Measurements from ENCODE around the gene GPR45.

GPR45 gene

DNA sequence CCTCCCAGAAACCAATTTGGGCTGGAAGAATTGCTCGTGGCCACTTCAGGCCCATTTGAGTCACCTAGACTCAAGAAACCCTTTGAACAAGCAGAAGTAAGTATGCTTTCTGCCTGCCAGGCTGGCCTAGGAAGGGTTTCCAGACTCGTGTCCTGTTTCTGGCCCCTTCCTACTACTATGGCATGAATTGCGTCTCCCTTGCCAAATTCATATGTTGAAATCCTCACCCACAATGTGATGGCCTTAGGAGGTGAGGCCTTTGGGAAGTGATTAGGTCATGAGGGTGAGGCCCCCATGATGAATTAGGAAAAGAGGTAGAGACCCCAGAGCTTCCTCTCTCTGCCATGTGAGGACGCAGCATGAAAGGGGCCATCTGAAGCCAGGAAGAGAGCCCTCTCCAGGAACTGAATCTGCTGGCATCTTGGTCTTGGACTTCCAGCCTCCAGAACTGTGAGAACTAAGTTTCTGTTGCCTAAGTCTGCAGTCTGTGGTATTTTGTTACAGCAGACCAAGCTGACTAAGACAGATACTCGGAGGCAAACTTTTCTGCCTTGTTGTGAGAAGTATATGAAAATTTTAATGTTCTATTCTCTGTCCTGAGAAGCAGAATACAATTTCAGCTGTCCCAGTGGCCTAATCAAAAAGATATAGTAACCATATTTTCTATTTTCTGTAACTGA is 13.1 kb downstream of the GPR45 start:
- no peak for DNase-seq

GRCh38 chr2:105255979-105256378 is 14.4 kb downstream of the GPR45 start:
- DNase-seq, result no peak

DNA sequence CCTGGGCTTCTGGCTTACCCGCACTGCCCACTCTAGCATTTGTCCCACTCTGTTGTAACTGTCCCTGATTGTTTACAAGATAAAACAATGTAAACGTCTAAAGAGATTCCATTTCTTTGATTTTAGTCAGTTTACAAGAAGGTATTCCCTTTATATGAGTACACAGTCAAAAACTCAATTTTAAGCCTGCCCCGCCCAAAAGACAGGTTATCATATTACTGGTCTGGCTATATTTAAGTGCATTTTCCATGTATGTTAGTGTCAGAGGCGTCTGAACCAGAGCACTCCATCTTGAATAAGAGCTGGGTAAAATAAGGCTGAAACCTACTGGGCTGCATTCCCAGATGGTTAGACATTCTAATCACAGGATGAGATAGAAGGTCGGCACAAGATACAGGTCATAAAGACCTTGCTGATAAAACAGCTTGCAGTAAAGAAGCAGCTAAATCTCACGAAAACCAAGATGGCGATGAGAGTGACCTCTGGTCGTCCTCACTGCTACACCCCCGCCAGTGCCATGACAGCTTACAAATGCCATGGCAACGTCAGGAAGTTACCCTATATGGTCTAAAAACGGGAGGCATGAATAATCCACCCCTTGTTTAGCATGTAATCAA is 15.0 kb downstream of the GPR45 start:
- DNase-seq, result no peak

- no peak for DNase-seq
Observed at GRCh38 chr2:105257981-105258380, 16.4 kb downstream of the GPR45 start.

DNA sequence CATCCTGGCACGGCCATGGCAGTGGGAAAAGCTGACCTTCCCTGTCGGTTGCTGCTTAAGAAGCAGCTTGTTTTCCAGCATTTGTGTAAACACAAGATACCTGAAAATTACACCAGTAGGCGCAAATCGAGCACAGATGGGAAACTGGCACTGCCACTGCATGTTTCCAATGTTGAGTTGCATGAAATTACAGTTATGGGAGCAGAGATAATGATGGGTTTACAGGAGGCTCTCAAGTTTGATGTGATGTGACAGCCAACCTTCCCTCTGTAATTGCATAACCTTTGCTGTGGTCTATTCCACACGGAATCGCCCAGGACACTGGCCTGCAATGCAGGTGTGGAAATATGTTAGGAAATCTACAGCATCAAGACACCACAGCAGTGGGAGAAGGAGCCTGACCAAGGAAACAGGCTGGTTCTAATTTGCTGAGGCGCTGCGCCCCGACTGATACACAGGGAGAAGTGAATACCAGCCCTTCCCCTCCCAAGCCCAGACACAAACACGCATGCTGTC is 17.4 kb downstream of the GPR45 start:
- no peak for DNase-seq

- DNase-seq, result no peak
Observed at GRCh38 chr2:105261061-105261460, 19.5 kb downstream of the GPR45 start.

- DNase-seq, result no peak
Observed at GRCh38 chr2:105262651-105263091, 21.1 kb downstream of the GPR45 start.

- no peak for DNase-seq
Observed at GRCh38 chr2:105269426-105269825, 27.9 kb downstream of the GPR45 start.

DNA sequence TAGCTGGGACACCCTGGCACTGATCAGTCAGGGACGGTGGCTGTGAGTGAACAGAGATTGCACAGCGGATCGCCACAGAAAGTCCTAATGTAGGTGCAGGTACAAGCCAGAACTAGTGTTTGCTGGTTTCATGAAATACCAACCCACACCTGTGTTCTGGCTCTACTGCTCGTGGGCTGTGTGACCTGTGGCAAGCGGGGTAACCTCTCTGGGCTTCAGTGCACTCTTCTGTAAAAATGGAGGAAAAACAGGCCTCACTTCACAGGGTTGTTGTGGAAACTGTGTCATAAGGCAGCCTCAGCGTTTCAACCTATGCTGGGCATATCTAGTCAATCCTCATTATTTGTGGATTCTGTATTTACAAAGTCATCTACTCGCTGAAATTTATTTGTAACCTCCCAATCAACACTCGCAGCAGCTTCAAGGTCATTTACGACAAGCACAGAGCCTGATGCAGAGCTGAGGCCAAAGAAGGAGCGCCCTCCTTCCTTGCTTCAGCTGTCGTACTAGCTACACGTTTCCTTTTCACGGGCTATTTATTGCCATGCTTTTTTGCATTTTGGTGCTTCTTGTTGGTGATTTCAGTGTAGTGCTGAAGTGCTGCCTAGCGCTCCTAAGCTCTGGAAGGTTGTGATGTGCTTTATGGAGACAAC is 30.0 kb downstream of the GPR45 start:
- DNase-seq, result no peak

DNA sequence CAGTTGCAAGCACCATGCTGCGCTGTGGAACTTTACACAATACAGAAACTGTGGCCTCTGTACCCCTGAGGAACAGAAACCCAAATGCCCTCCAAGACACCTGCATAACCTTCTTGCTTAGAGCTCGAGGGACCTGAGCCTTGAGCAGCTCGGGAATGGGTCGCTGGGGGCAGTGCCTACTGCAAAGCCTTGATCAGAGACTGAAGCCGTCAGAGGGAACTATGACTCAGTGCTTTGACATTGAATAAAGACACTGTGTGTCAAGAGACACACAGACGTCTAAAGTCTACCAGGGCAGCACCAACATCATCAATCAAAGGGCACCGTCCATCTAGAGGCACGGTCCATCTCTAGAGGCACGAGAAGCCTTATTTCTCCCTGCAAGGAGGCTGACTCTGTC is 30.6 kb downstream of the GPR45 start:
- no peak for DNase-seq

DNA sequence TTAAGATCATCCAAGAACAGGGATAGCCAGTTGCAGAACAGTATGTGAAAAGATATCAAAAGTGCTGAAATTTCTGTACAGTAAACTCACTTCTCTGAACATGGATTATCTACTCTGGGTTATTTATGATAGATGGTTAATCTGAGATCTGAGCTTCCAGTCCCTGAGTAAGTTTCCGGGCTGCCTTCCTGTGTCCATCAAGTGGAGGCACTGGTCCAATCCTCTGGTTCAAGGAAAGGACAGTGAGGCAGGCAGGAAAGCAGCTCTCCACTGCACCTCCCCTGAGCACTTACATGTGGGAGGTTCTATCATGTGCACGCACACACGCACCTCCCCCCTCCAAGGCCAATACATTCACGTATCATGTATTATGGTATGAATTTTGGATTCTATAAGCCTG is 32.5 kb downstream of the GPR45 start:
- DNase-seq, result no peak

DNA sequence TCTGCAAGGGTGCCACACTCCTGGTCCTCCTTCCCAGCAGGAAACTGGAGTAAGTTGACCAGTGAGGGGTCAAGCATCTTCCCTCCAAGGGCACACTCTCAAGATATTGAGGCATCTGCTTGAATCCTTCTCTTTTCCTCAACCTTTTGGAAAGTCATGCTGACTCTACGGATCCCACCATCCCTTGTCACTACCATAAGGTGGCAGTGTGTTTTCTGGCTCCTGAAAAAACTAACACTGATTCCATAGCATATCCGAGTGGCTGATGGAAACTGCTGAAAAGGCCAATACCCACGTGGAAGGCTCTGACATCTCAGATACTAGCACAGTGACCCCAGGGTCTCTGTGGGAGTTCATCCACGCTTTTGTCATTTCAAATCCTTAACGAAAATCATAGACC is 37.1 kb downstream of the GPR45 start:
- DNase-seq, result peak in 1 of 58 donors; percentile 18

GRCh38 chr2:105279126-105279525 is 37.6 kb downstream of the GPR45 start:
- no peak for DNase-seq

DNA sequence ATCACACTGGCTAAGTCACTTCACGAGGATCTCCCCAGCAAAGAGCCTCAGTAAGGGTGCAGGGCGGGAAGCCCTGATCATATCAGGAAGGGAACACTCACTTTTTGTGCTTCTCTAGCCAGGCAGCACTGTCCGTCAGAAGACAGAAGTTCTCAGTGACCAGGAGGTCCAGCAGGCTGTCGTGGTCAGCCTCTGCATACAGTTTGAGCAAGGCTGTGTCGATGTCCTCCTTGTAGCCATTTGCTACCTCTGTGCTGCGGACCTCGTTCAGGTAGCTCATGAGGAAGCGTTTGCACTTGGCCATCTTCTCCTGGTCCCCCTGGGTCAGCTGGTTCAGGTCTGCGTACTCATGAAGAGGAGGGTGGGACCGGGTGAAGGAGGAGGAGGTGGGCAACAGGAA is 38.7 kb downstream of the GPR45 start:
- DNase-seq, result no peak

- DNase-seq, result no peak
Observed at GRCh38 chr2:105283532-105283931, 42.0 kb downstream of the GPR45 start.

- DNase-seq, result no peak
Observed at GRCh38 chr2:105287692-105288091, 46.1 kb downstream of the GPR45 start.

GRCh38 chr2:105288133-105288532 is 46.6 kb downstream of the GPR45 start:
- no peak for DNase-seq

DNA sequence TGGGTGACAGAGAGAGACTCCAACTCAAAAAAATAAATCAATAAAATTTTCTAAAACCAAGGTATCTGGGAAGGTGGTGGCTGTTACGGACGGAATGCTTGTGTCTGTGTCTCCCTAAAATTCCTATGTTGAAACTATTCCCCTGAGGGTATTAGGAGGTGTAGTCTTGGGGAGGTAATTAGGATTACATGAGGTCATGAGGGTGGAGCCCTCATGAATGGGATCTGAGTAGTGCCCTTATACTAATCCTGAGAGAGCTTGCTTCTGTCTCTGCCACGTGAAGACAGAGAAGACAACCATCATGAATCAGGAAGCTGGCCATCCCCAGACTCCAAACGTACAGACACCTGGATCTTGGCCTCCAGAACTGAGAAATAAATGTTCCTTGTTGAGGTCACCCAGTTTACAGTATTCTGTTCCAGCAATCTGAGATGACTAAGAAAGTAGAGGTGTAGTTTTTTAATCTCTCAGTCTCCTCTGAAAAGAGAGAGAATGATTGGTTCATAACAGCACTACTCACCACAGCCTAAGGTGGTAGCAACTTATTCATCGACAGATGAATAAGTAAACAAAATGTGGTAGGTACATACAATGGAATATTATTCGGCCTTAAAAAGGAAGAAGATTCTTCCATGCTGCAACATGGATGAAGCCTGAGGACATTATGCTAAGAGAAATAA is 49.6 kb downstream of the GPR45 start:
- no peak for DNase-seq

- no peak for DNase-seq
Observed at GRCh38 chr2:105291981-105292380, 50.4 kb downstream of the GPR45 start.
